ENCODE data around the gene CCNJL.
A peak's percentile ranks its signal among the peaks of the same experiment; 100 is the strongest.

CCNJL gene

DNA sequence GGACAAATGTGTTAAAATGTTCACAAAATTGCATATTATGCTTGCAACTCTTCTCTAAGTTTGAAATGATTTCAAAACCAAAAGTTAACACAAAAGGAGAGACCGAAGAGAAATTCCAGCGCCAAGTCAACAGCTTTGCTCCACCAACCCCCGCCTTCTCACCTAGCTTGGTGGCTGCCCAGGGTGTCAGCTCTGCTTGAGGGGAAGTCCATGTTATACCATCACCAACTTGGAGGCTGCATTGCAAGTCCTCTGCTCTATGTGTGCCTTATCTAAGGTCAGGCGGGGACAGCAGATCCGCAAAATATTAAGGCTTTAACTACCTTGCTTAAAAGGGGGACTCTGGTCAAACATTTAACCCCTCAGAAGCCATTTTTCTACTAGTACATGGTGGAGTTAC lies 14.6 kb downstream of the CCNJL start:
- FAIRE-seq (no peak), DNase-seq (ENCODE audit: insufficient read length, low spot score) (no peak)
- TF ChIP-seq POU2F2 (IDR thresholded peaks at IDR 0.05; ENCODE audit: low read depth, low read length) (no peak), PAX5 (IDR thresholded peaks at IDR 0.05; ENCODE audit: insufficient read depth, low read length, severe bottlenecking) (no peak), TAF1 (IDR thresholded peaks at IDR 0.05; ENCODE audit: low read depth, low read length) (no peak), SPI1 (IDR thresholded peaks at IDR 0.05; ENCODE audit: low read depth, low read length) (no peak)

DNA sequence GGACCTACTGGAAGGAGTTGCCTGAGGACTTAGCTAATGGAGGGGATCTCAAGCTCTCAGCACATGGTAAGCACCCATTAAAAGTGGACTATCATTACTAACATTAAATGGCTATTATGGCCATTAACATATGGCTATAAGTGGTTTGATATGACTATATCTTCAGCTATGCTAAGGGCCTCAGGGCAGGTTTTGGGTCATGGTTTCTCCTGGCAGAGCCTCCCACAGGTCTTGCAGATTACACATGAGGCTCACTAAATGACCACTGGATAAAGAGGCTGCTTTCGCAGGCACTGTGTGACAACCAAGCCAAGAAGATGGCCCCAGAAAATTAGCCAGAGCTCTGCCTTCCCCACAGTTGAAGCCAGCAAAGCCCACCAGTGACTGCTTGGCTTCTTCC lies 15.4 kb downstream of the CCNJL start:
- TF ChIP-seq POU2F2 (IDR thresholded peaks at IDR 0.05; ENCODE audit: low read depth, low read length): no peak
- DNase-seq (ENCODE audit: insufficient read length, low spot score): no peak
- FAIRE-seq: no peak

DNA sequence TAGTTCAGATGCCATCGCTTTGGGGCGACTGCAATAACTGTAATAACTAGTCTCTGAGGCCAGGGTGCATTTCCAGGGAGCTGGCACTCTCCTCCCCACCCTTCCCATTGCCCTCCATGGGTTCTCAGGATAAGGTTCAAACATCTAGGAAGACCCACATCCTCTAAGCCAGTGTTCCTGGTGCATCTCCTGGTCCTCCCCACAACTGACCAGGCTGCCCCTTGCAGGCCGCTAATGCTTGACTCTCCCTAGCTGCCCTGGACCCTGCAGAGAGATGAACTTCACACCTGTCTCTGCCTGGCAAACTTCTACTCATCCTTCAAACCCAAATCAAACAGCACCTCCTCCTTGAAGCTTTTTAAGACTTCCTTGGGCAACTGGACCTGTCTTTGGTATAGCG lies 15.9 kb downstream of the CCNJL start:
- FAIRE-seq (no peak), DNase-seq (ENCODE audit: insufficient read length, low spot score) (no peak)
- TF ChIP-seq POLR2AphosphoS5 (IDR thresholded peaks at IDR 0.05; ENCODE audit: low read depth, low read length) (no peak), TAF1 (IDR thresholded peaks at IDR 0.05; ENCODE audit: low read depth, low read length) (no peak), PAX5 (IDR thresholded peaks at IDR 0.05; ENCODE audit: insufficient read depth, low read length, severe bottlenecking) (no peak), POU2F2 (IDR thresholded peaks at IDR 0.05; ENCODE audit: low read depth, low read length) (no peak), POLR2A (IDR thresholded peaks at IDR 0.05; ENCODE audit: low read depth, low read length) (no peak), SPI1 (IDR thresholded peaks at IDR 0.05; ENCODE audit: low read depth, low read length) (no peak)

DNA sequence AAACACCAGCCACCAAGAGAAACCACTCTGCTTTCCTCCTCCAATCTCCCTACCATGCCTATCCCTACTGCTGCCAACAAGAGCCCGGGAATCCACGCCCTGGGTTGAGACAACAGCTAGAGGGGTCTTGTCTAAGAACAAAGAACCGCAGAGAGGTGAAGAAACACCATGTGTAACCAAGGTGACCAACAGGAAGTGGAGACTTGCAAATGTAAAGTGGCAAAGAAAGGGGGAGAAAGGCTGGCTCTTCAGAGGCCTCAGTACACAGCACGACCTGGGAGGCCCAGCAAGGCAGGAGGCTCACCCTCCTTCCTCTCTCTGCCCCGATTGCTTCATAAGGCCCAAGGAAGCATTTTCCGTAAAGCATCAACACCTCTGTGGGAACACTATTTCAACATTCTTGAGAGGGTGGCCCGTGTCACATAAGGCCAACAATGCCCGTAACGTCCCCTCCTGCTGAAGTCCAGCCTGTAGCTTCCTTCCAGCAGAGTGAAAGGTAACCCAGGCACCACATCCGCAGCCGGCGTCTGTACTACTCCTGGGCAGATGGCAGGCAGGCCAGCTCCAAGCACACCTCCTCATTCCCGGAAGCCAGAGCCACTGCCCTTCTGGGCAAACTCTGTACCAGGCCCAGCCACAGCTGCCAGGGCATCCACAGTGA lies 18.3 kb downstream of the CCNJL start:
- 0 out of 2 replicates have a peak, but pooled peaks have one; percentile 27 for TF ChIP-seq SPI1 (IDR thresholded peaks at IDR 0.05; ENCODE audit: low read depth, low read length)
- TF ChIP-seq PAX5 (IDR thresholded peaks at IDR 0.05; ENCODE audit: insufficient read depth, low read length, severe bottlenecking): no peak
- no peak for FAIRE-seq

DNA sequence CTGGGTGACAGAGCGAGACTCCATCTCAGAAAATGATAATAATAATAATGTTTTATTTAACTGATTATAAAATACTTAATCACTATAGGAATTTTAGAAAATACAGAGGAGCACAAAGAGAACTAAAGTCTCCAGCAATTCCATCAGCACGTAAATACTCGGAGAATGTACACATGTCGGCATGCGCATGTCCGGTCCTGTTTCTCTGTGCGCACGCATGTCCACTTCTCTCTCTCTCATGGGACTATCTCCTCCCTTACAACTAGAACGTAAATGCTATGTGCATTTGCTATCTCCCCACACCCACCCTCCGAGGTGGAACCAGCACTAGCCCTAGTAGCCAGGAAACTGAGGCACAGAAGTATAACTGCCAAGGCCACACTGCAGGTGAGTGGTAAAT lies 19.0 kb downstream of the CCNJL start:
- FAIRE-seq: no peak
- TF ChIP-seq SPI1 (IDR thresholded peaks at IDR 0.05; ENCODE audit: low read depth, low read length): no peak
- no peak for TF ChIP-seq PAX5 (IDR thresholded peaks at IDR 0.05; ENCODE audit: insufficient read depth, low read length, severe bottlenecking)
- no peak for TF ChIP-seq POLR2A (IDR thresholded peaks at IDR 0.05; ENCODE audit: low read depth, low read length)
- TF ChIP-seq POLR2AphosphoS5 (IDR thresholded peaks at IDR 0.05; ENCODE audit: low read depth, low read length): no peak
- TF ChIP-seq POU2F2 (IDR thresholded peaks at IDR 0.05; ENCODE audit: low read depth, low read length): no peak
- no peak for TF ChIP-seq TAF1 (IDR thresholded peaks at IDR 0.05; ENCODE audit: low read depth, low read length)
- DNase-seq (ENCODE audit: insufficient read length, low spot score): no peak

More for the DNA sequence above, 18.3 kb downstream of the CCNJL start:
- DNase-seq (ENCODE audit: insufficient read length, low spot score): no peak

DNA sequence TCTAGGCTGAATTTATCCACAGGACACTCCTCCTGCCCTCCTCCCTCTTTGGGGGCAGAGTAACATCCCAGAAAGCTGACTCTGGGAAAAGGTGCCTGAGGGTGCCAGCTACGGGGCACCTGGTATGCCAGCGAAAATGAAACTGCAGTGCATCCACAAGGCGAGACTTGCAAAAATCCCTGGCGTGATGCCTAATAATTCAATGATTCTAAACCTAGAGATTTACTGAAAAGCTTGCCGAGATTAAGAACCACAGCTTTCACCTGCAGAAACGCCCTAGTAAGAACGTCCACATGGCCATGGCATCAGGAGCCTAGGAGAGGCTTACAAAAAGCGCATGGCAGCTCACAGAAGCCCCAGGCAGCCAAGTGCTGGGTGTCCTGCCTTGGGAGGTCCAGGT lies 20.9 kb downstream of the CCNJL start:
- FAIRE-seq (no peak), DNase-seq (ENCODE audit: insufficient read length, low spot score) (no peak)
- no peak for TF ChIP-seq TAF1 (IDR thresholded peaks at IDR 0.05; ENCODE audit: low read depth, low read length)
- no peak for TF ChIP-seq POLR2A (IDR thresholded peaks at IDR 0.05; ENCODE audit: low read depth, low read length)
- TF ChIP-seq POLR2AphosphoS5 (IDR thresholded peaks at IDR 0.05; ENCODE audit: low read depth, low read length): no peak
- no peak for TF ChIP-seq POU2F2 (IDR thresholded peaks at IDR 0.05; ENCODE audit: low read depth, low read length)

DNA sequence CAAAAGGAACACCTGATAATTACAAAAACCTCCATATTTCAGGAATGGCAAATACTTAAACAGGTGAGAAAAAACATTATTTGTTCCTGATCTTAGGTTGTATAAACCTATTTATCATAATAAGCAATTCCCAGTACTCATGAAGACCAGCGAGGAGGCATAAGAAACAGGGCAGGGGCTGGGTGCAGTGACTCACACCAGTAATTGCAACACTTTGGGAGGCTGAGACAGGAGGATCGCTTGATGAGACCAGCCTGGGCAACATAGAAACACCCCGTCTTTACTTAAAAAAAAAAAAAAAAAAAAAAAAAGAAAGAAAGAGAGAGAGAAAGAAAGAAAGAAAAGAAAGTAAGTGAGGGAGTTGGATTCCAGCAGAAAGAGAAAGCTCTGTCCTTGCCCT lies 21.6 kb downstream of the CCNJL start:
- FAIRE-seq: no peak
- no peak for DNase-seq (ENCODE audit: insufficient read length, low spot score)
- TF ChIP-seq SPI1 (IDR thresholded peaks at IDR 0.05; ENCODE audit: low read depth, low read length) (no peak), POLR2A (IDR thresholded peaks at IDR 0.05; ENCODE audit: low read depth, low read length) (no peak), TAF1 (IDR thresholded peaks at IDR 0.05; ENCODE audit: low read depth, low read length) (no peak), POU2F2 (IDR thresholded peaks at IDR 0.05; ENCODE audit: low read depth, low read length) (no peak), PAX5 (IDR thresholded peaks at IDR 0.05; ENCODE audit: insufficient read depth, low read length, severe bottlenecking) (no peak), POLR2AphosphoS5 (IDR thresholded peaks at IDR 0.05; ENCODE audit: low read depth, low read length) (no peak)

DNA sequence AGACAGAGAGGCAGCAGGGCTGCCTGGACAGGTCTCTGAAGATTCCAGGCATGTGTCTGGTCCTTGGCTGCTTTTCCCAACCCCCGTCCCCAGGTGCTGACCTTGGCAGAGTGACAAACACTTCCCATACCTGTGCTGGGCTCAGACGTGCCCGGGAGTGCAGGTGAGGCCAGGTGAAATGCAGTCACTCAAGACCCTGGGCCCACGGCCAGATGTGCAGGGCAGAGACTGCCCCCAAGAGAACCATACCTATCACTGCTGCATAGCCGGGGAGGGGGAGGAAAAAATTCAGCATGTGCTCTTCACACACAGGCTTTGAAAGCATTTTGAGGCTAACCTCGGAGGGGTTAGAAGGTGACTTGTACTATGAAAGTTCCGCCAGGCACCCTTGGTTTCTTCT lies 22.6 kb downstream of the CCNJL start:
- no peak for DNase-seq (ENCODE audit: insufficient read length, low spot score)
- TF ChIP-seq PAX5 (IDR thresholded peaks at IDR 0.05; ENCODE audit: insufficient read depth, low read length, severe bottlenecking): no peak
- TF ChIP-seq POU2F2 (IDR thresholded peaks at IDR 0.05; ENCODE audit: low read depth, low read length): no peak
- no peak for TF ChIP-seq TAF1 (IDR thresholded peaks at IDR 0.05; ENCODE audit: low read depth, low read length)
- no peak for TF ChIP-seq POLR2AphosphoS5 (IDR thresholded peaks at IDR 0.05; ENCODE audit: low read depth, low read length)
- no peak for TF ChIP-seq POLR2A (IDR thresholded peaks at IDR 0.05; ENCODE audit: low read depth, low read length)
- TF ChIP-seq SPI1 (IDR thresholded peaks at IDR 0.05; ENCODE audit: low read depth, low read length): no peak
- no peak for FAIRE-seq

DNA sequence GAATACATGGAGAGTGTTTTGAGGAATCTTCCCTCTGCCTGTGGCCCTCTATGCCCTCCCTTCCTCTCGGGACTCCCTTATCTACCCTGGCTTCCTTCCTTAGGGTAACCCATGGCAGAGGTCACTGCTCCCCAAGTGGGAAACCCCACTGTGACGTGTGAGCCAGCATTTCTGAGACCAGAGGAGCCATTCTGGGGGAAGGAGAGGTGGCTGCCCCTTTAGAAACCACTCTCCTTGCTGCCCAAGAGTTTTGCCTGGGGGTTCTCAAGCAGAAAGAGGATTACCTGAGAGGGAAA lies 23.1 kb downstream of the CCNJL start:
- no peak for TF ChIP-seq TAF1 (IDR thresholded peaks at IDR 0.05; ENCODE audit: low read depth, low read length)
- no peak for TF ChIP-seq POU2F2 (IDR thresholded peaks at IDR 0.05; ENCODE audit: low read depth, low read length)
- no peak for TF ChIP-seq SPI1 (IDR thresholded peaks at IDR 0.05; ENCODE audit: low read depth, low read length)
- no peak for TF ChIP-seq POLR2A (IDR thresholded peaks at IDR 0.05; ENCODE audit: low read depth, low read length)
- no peak for TF ChIP-seq POLR2AphosphoS5 (IDR thresholded peaks at IDR 0.05; ENCODE audit: low read depth, low read length)
- TF ChIP-seq PAX5 (IDR thresholded peaks at IDR 0.05; ENCODE audit: insufficient read depth, low read length, severe bottlenecking): no peak
- no peak for DNase-seq (ENCODE audit: insufficient read length, low spot score)
- FAIRE-seq: no peak

DNA sequence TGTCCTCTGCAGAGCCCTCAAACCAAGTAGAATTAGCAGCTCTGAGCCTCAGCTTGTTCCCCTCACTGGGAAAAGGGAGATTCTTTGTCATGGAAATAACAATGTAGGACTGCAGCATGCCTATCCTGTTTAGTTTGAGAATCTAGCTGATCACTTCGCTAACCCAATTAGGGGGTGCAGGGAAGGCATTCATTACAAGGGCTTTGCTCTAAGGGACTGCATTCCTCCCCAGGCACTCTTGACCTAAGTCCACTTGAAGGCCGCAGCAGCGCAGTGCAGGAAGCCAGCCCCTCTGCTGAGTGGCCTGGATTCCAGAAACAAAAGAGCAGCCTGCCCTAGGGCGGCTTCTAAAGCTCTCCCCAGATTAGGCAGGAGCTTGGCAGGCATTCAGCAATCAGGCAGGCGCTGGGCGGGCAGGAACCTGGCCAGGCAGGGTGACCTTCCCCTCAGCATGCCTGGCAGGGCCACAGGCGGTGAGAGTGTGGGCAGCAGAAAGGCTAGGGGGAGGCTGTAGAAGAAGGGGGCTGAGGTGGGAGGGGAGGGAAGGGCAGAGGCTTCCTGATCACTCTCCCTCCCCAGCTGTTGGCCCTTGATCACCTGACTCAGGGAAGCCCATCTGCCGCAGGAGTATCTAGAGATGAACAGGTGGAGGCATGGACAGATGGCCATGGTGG lies 24.8 kb downstream of the CCNJL start:
- TF ChIP-seq TAF1 (IDR thresholded peaks at IDR 0.05; ENCODE audit: low read depth, low read length) (no peak), PAX5 (IDR thresholded peaks at IDR 0.05; ENCODE audit: insufficient read depth, low read length, severe bottlenecking) (no peak), POLR2AphosphoS5 (IDR thresholded peaks at IDR 0.05; ENCODE audit: low read depth, low read length) (no peak), SPI1 (IDR thresholded peaks at IDR 0.05; ENCODE audit: low read depth, low read length) (no peak), POLR2A (IDR thresholded peaks at IDR 0.05; ENCODE audit: low read depth, low read length) (no peak), POU2F2 (IDR thresholded peaks at IDR 0.05; ENCODE audit: low read depth, low read length) (no peak)
- DNase-seq (ENCODE audit: insufficient read length, low spot score): no peak
- FAIRE-seq: no peak
